HG03521 (cell line): ENCODE data around the gene EAF1.
A peak's percentile ranks its signal among the peaks of the same experiment; 100 is the strongest.
"Not testable (repeated sequence)": the region's sequence is repeated elsewhere in the genome, so short reads cannot be mapped to it uniquely, and the experiment has no call there.

Experiments used
- ATAC-seq: cut with Tn5 transposase; IDR thresholded peaks from one replicate; pipeline ENCODE4 v1.9.1; 2021; ENCODE audit warnings: mild to moderate bottlenecking, moderate library complexity; ENCODE audit not compliant: unreplicated experiment

EAF1 gene

GRCh38 chr3:15427182-15427880 lies at the start of gene EAF1, which contains the start of gene METTL6:
Gene EAF1 (plus strand): TSS chr3:15427598. CDS start chr3:15427780, 182 bp downstream.
Gene METTL6 (minus strand): TSS chr3:15427544. CDS start chr3:15426511, 1,033 bp downstream.
- peak; percentile 83 for ATAC-seq

GRCh38 chr3:15377961-15378791 lies 49.2 kb upstream of the EAF1 start:
- ATAC-seq = peak; percentile 86

GRCh38 chr3:15380980-15381890 lies 46.2 kb upstream of the EAF1 start:
- ATAC-seq = no peak

- no peak for ATAC-seq
These were observed 44.9 kb upstream of the EAF1 start for GRCh38 chr3:15382405-15382923.

GRCh38 chr3:15384510-15385237 lies 42.7 kb upstream of the EAF1 start:
- peak; percentile 76 for ATAC-seq

GRCh38 chr3:15385238-15385695 lies 42.1 kb upstream of the EAF1 start:
- ATAC-seq = peak; percentile 6

- no peak for ATAC-seq
These were observed 41.3 kb upstream of the EAF1 start for GRCh38 chr3:15385901-15386653.

GRCh38 chr3:15386654-15386955 lies 40.8 kb upstream of the EAF1 start:
- ATAC-seq = not testable (repeated sequence)

GRCh38 chr3:15387171-15387581 lies 40.2 kb upstream of the EAF1 start:
- no peak for ATAC-seq

- ATAC-seq = no peak
These were observed 39.7 kb upstream of the EAF1 start for GRCh38 chr3:15387735-15388134.

- not testable (repeated sequence) for ATAC-seq
These were observed 39.1 kb upstream of the EAF1 start for GRCh38 chr3:15388335-15388734.

- no peak for ATAC-seq
These were observed 36.9 kb upstream of the EAF1 start for GRCh38 chr3:15390460-15390859.

GRCh38 chr3:15391007-15391406 lies 36.4 kb upstream of the EAF1 start:
- no peak for ATAC-seq

- not testable (repeated sequence) for ATAC-seq
These were observed 34.1 kb upstream of the EAF1 start for GRCh38 chr3:15393252-15393651.

- ATAC-seq = not testable (repeated sequence)
These were observed 28.7 kb upstream of the EAF1 start for GRCh38 chr3:15398731-15399133.

- no peak for ATAC-seq
These were observed 27.4 kb upstream of the EAF1 start for GRCh38 chr3:15399970-15400369.

- no peak for ATAC-seq
These were observed 25.5 kb upstream of the EAF1 start for GRCh38 chr3:15401936-15402335.

GRCh38 chr3:15403495-15403894 lies 23.9 kb upstream of the EAF1 start:
- no peak for ATAC-seq

GRCh38 chr3:15403965-15404364 lies 23.4 kb upstream of the EAF1 start:
- no peak for ATAC-seq
